Trophoblast cell (in vitro differentiated cells and primary cell): ENCODE measurements around the gene CLEC16A.

Experiments
- DNase-seq, 2 donors: peaks; one replicate each; pipeline ENCODE4 v3.0.0-alpha.2; 2016
- H2AFZ ChIP-seq: 2 replicates; pipeline ENCODE4 v1.6.1; 2013; ENCODE audit warnings: low read length, moderate library complexity, mild to moderate bottlenecking; ENCODE audit not compliant: insufficient read depth, poor library complexity
- H2AK5ac ChIP-seq: 2 replicates; pipeline ENCODE4 v1.6.1; 2013; ENCODE audit warnings: mild to moderate bottlenecking, low read length
- H2BK120ac ChIP-seq: 2 replicates; pipeline ENCODE4 v1.6.1; 2013; ENCODE audit warnings: low read length, mild to moderate bottlenecking, moderate library complexity; ENCODE audit not compliant: insufficient read depth, poor library complexity
- H2BK12ac ChIP-seq: 2 replicates; pipeline ENCODE4 v1.6.1; 2013; ENCODE audit warnings: mild to moderate bottlenecking, low read length, moderate library complexity
- H2BK5ac ChIP-seq: 2 replicates; pipeline ENCODE4 v1.6.1; 2013; ENCODE audit warnings: low read length, low read depth, moderate library complexity, mild to moderate bottlenecking; ENCODE audit not compliant: poor library complexity
- H3K14ac ChIP-seq: 2 replicates; pipeline ENCODE4 v1.6.1; 2013; ENCODE audit warnings: mild to moderate bottlenecking, low read length
- H3K18ac ChIP-seq: 2 replicates; pipeline ENCODE4 v1.6.1; 2013; ENCODE audit warnings: mild to moderate bottlenecking, low read length
- H3K23ac ChIP-seq: 2 replicates; pipeline ENCODE4 v1.6.1; 2013; ENCODE audit warnings: low read length
- H3K27ac ChIP-seq: 2 replicates; pipeline ENCODE4 v1.5.1; 2013; ENCODE audit warnings: low read depth, mild to moderate bottlenecking, inconsistent platforms, low read length, moderate library complexity
- H3K27me3 ChIP-seq: 2 replicates; pipeline ENCODE4 v1.6.1; 2013; ENCODE audit warnings: inconsistent platforms, mild to moderate bottlenecking, low read length, moderate library complexity; ENCODE audit not compliant: insufficient read depth
- H3K36me3 ChIP-seq, 2 experiments: 1 replicate in 1 of 2; 2 replicates in 1 of 2; pipeline ENCODE4 v1.6.1; 2013; ENCODE audit warnings: low read length in 2 of 2, mild to moderate bottlenecking in 2 of 2, moderate library complexity in 1 of 2; ENCODE audit not compliant: insufficient read depth in 2 of 2, control insufficient read depth in 1 of 2
- H3K4ac ChIP-seq: 2 replicates; pipeline ENCODE4 v1.6.1; 2013; ENCODE audit warnings: low read depth, mild to moderate bottlenecking, low read length, moderate library complexity
- H3K4me1 ChIP-seq, 2 experiments: 1 replicate in 1 of 2; 2 replicates in 1 of 2; pipeline ENCODE4 v1.6.1; 2013; ENCODE audit warnings: low read length in 2 of 2, mild to moderate bottlenecking in 2 of 2, moderate library complexity in 1 of 2; ENCODE audit not compliant: insufficient read depth in 2 of 2, control insufficient read depth in 1 of 2
- H3K4me2 ChIP-seq: 2 replicates; pipeline ENCODE4 v1.6.1; 2013; ENCODE audit warnings: inconsistent platforms, mild to moderate bottlenecking, low read length, moderate library complexity
- H3K4me3 ChIP-seq: 2 replicates; pipeline ENCODE4 v1.5.1; 2013; ENCODE audit warnings: mild to moderate bottlenecking, low read depth, low read length, inconsistent platforms
- H3K79me1 ChIP-seq: one replicate; pipeline ENCODE4 v1.6.1; 2013; ENCODE audit warnings: low read length
- H3K79me2 ChIP-seq: 2 replicates; pipeline ENCODE4 v1.6.1; 2013; ENCODE audit warnings: low read length, mild to moderate bottlenecking; ENCODE audit not compliant: control insufficient read depth, insufficient read depth, poor library complexity
- H3K9ac ChIP-seq: 2 replicates; pipeline ENCODE4 v1.6.1; 2013; ENCODE audit warnings: mild to moderate bottlenecking, low read length
- H3K9me3 ChIP-seq: 2 replicates; pipeline ENCODE4 v1.6.1; 2013; ENCODE audit warnings: low read depth, mild to moderate bottlenecking, control low read depth, inconsistent platforms, low read length; ENCODE audit not compliant: insufficient read depth
- H4K12ac ChIP-seq: 2 replicates; pipeline ENCODE4 v1.6.1; 2013; ENCODE audit warnings: low read depth, mild to moderate bottlenecking, low read length, moderate library complexity
- H4K8ac ChIP-seq: 2 replicates; pipeline ENCODE4 v1.6.1; 2013; ENCODE audit warnings: low read depth, mild to moderate bottlenecking, low read length, moderate library complexity
- H4K91ac ChIP-seq: one replicate; pipeline ENCODE4 v1.6.1; 2013; ENCODE audit warnings: low read depth, mild to moderate bottlenecking, low read length, moderate library complexity
- WGBS: extraction: QIAGEN DNeasy Blood & Tissue Kit; methylation state at CpG from one replicate; pipeline ENCODE4 v1.1.7; 2013; ENCODE audit warnings: missing lambda C conversion rate; ENCODE audit not compliant: insufficient read length, insufficient coverage; ENCODE audit errors: extremely low coverage; 5-methylcytosine and 5-hydroxymethylcytosine counted together

CLEC16A gene

DNA sequence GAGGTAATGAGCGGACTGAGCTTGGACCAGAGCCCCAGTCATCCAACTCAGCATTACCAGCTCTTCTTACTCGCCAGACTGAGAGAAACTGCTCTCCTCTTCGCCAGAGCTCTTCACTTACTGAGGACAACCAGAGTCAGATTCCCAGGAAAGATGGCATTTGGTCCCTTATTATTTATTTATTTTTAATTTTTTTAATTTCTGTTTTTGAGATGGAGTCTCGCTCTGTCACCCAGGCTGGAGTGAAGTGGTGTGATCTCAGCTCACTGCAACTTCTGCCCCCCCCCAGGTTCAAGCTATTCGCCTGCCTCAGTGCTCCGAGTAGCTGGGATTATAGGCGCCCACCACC, 25.4 kb upstream of the CLEC16A start:
- Histone ChIP-seq H2AFZ (no peak overlapping the region), H3K4me3 (no peak overlapping the region), H3K4me1 (no peaks in the 10 kb centered on the region), H3K14ac (no peak overlapping the region), H3K9me3 (no peaks in the 10 kb centered on the region), H3K79me2 (no peaks in the 10 kb centered on the region), H3K36me3 (no peaks in the 10 kb centered on the region), H3K79me1 (no peaks in the 10 kb centered on the region), H3K27ac (no peak overlapping the region), H3K23ac (no peak overlapping the region), H3K4ac (no peak overlapping the region), H3K9ac (no peak overlapping the region), H3K4me2 (no peak overlapping the region), H2BK5ac (no peak overlapping the region), H2AK5ac (no peak overlapping the region), H4K91ac (no peak overlapping the region), H4K8ac (no peak overlapping the region), H2BK12ac (no peak overlapping the region), H2BK120ac (no peak overlapping the region), H3K27me3 (no peaks in the 10 kb centered on the region), H3K18ac (no peak overlapping the region), H4K12ac (no peak overlapping the region)
- DNase-seq: no peak
- WGBS: no CpG with 5 or more reads among the region's 7 CpGs

DNA sequence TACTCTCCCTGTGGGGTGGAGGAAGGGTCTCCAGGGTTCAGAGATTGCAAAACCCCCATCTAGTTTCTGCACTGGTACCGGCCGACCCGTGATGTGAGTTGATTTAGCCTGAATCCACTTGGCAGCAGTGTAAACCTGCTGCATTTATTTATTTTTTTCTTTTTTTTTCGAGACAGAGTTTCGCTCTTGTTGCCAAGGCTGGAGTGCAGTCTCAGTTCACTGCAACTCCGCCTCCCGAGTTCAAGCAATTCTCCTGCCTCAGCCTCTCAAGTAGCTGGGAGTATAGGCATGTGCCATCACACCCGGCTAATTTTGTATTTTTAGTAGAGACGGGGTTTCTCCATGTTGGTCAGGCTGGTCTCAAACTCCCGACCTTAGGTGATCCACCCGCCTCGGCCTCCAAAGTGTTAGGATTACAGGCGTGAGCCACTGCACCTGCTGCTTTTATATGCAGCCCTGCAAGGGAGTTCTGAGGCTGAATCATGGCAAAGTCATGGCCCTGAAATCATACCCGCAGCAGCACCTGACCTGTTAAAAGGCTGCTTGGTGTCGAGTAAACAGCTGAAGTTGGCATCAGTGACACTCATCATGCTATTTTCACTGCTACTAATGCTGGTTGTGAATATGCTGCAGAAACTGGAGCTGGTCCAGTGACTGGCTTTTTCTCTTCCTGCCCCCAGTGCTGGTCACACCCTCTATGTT, 23.5 kb upstream of the CLEC16A start:
- Histone ChIP-seq H3K4me1 (no peaks in the 10 kb centered on the region), H3K4me3 (no peak overlapping the region), H2AFZ (no peak overlapping the region), H4K91ac (no peak overlapping the region), H3K9me3 (peaks cover 1% of the 10 kb centered on the region), H3K36me3 (peaks cover 6 to 10% of the 10 kb centered on the region in 2 experiments), H4K8ac (no peak overlapping the region), H3K79me1 (no peaks in the 10 kb centered on the region), H4K12ac (no peak overlapping the region), H3K9ac (no peak overlapping the region), H2BK12ac (no peak overlapping the region), H3K4me2 (no peak overlapping the region), H2BK5ac (no peak overlapping the region), H3K23ac (no peak overlapping the region), H2BK120ac (no peak overlapping the region), H2AK5ac (no peak overlapping the region), H3K14ac (no peak overlapping the region), H3K4ac (no peak overlapping the region), H3K27ac (no peak overlapping the region), H3K79me2 (no peaks in the 10 kb centered on the region), H3K18ac (no peak overlapping the region), H3K27me3 (no peaks in the 10 kb centered on the region)
- no CpG with 5 or more reads among the region's 15 CpGs for WGBS
- DNase-seq: peak; percentile 51 to 56

DNA sequence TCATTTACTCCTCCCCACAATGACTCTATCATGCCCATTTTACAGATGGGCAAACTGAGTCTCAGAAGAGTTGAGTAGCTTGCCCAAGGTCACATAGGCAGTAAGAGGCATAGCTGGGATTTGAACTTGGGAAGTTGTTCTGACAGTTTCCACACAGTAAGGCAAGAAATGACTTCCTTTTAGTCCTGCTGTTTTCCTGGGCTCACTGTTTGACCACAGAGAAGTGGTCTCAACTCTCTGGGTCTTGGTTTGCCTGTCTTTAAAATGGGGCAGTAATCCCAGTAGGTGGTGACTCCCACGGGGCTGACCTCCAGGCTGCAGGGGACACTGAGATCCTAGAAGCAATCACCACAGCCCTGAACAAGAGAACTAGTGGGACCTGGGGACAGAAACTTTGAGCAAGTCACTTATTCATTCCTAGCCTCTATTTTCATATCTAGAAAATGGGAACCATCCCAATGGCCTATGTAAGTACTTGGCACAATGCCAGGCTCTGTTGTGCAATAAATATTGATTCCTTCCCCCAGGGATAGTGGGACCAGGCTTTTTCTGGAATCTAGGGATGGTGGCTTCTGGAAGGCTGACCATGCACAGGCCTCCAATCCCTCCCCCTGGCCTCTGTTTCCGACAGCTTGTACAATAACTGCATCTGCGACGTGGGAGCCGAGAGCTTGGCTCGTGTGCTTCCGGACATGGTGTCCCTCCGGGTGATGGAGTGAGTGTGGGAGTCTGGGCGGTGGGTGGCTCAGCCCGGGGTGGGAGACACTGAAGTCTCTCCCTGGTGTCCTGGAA, 22.6 kb upstream of the CLEC16A start:
- H4K91ac ChIP-seq: no peak overlapping the region
- no peak overlapping the region for H3K4me2 ChIP-seq
- no peak overlapping the region for H3K18ac ChIP-seq
- no peaks in the 10 kb centered on the region for H3K27me3 ChIP-seq
- no peaks in the 10 kb centered on the region for H3K79me2 ChIP-seq
- WGBS: no CpG with 5 or more reads among the region's 10 CpGs
- H3K27ac ChIP-seq: no peak overlapping the region
- no peak overlapping the region for H4K12ac ChIP-seq
- no peak overlapping the region for H4K8ac ChIP-seq
- H2BK12ac ChIP-seq: no peak overlapping the region
- no peak overlapping the region for H2AFZ ChIP-seq
- H3K4me1 ChIP-seq: no peaks in the 10 kb centered on the region
- H3K9ac ChIP-seq: no peak overlapping the region
- no peak overlapping the region for H2AK5ac ChIP-seq
- no peak overlapping the region for H2BK5ac ChIP-seq
- H3K36me3 ChIP-seq: peaks cover 10 to 15% of the 10 kb centered on the region in 2 experiments
- no peak overlapping the region for H3K14ac ChIP-seq
- no peaks in the 10 kb centered on the region for H3K79me1 ChIP-seq
- peaks cover 1% of the 10 kb centered on the region for H3K9me3 ChIP-seq
- H2BK120ac ChIP-seq: no peak overlapping the region
- no peak overlapping the region for H3K4me3 ChIP-seq
- H3K23ac ChIP-seq: no peak overlapping the region
- H3K4ac ChIP-seq: no peak overlapping the region
- no peak for DNase-seq

- H2BK5ac ChIP-seq: no peak overlapping the region
- H3K18ac ChIP-seq: no peak overlapping the region
- no peak overlapping the region for H3K23ac ChIP-seq
- no peak overlapping the region for H2BK12ac ChIP-seq
- H3K79me2 ChIP-seq: no peaks in the 10 kb centered on the region
- no peaks in the 10 kb centered on the region for H3K4me1 ChIP-seq
- H4K91ac ChIP-seq: no peak overlapping the region
- no peaks in the 10 kb centered on the region for H3K79me1 ChIP-seq
- H3K14ac ChIP-seq: no peak overlapping the region
- H3K27me3 ChIP-seq: no peaks in the 10 kb centered on the region
- peaks cover 1% of the 10 kb centered on the region for H3K9me3 ChIP-seq
- no peak for DNase-seq
- no peak overlapping the region for H2AFZ ChIP-seq
- H2AK5ac ChIP-seq: no peak overlapping the region
- WGBS: no CpG with 5 or more reads among the region's 14 CpGs
- peaks cover 13 to 23% of the 10 kb centered on the region in 2 experiments for H3K36me3 ChIP-seq
- H3K4me3 ChIP-seq: no peak overlapping the region
- no peak overlapping the region for H4K8ac ChIP-seq
- no peak overlapping the region for H3K4ac ChIP-seq
- H3K27ac ChIP-seq: no peak overlapping the region
- H4K12ac ChIP-seq: no peak overlapping the region
- H3K4me2 ChIP-seq: no peak overlapping the region
- H3K9ac ChIP-seq: no peak overlapping the region
- no peak overlapping the region for H2BK120ac ChIP-seq
Observed at GRCh38 chr16:10922328-10923145, 21.8 kb upstream of the CLEC16A start.
